ENCODE measurements around the gene GPRIN2.

The GPRIN2 gene

DNA sequence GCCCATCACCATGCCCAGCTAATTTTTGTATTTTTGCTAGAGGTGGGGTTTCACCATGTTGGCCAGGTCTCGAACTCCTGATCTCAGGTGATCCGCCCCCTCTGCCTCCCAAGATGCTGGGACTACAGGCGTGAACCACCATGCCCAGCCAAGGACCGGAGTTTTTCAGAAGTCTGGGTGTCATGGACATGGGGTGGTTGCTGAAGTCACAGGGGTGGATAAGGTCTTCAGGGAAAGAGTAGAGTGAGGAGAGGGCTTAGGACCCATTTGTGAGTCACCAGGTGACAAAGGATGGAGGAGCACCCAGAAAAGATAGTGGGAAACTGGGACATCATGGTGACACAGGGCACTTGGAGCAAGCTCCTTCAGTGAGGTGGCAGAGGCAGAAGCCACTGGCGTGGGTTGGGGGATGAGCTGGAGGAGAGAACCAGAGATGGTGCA is 2.8 kb upstream of the GPRIN2 start:
- Histone ChIP-seq H3K9me2 (replicated peaks; ENCODE audit: control insufficient read depth, low read length) (no peaks in the 10 kb centered on the region), H3K9me3 (ENCODE audit: control insufficient read depth, insufficient read depth, low read length) (no peaks in the 10 kb centered on the region), H3K4me3 (ENCODE audit: low read length) (no peak overlapping the region), H3K4me2 (ENCODE audit: low read length) (no peak overlapping the region), H3K79me2 (ENCODE audit: control insufficient read depth, low read length) (no peaks in the 10 kb centered on the region), H3F3A (ENCODE audit: control insufficient read depth, insufficient read depth) (no peaks in the 10 kb centered on the region), H3K4me1 (ENCODE audit: control insufficient read depth, low read length) (no peaks in the 10 kb centered on the region), H3K27me3 (ENCODE audit: control insufficient read depth, low read length) (peaks cover 9% of the 10 kb centered on the region), H3K36me3 (ENCODE audit: control insufficient read depth, low read length) (no peaks in the 10 kb centered on the region), H3K27ac (ENCODE audit: low read depth, low read length) (no peak overlapping the region), H4K20me1 (ENCODE audit: control insufficient read depth, insufficient read depth, low read depth, low read length) (no peaks in the 10 kb centered on the region)
- TF ChIP-seq, protein P1, sequence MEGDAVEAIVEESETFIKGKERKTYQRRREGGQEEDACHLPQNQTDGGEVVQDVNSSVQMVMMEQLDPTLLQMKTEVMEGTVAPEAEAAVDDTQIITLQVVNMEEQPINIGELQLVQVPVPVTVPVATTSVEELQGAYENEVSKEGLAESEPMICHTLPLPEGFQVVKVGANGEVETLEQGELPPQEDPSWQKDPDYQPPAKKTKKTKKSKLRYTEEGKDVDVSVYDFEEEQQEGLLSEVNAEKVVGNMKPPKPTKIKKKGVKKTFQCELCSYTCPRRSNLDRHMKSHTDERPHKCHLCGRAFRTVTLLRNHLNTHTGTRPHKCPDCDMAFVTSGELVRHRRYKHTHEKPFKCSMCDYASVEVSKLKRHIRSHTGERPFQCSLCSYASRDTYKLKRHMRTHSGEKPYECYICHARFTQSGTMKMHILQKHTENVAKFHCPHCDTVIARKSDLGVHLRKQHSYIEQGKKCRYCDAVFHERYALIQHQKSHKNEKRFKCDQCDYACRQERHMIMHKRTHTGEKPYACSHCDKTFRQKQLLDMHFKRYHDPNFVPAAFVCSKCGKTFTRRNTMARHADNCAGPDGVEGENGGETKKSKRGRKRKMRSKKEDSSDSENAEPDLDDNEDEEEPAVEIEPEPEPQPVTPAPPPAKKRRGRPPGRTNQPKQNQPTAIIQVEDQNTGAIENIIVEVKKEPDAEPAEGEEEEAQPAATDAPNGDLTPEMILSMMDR (IDR thresholded peaks at IDR 0.05; ENCODE audit: low read depth, low read length, poor library complexity, severe bottlenecking) = no peak
- no peak for TF ChIP-seq EZH2phosphoT487 (IDR thresholded peaks at IDR 0.05; ENCODE audit: borderline replicate concordance, low read length)

DNA sequence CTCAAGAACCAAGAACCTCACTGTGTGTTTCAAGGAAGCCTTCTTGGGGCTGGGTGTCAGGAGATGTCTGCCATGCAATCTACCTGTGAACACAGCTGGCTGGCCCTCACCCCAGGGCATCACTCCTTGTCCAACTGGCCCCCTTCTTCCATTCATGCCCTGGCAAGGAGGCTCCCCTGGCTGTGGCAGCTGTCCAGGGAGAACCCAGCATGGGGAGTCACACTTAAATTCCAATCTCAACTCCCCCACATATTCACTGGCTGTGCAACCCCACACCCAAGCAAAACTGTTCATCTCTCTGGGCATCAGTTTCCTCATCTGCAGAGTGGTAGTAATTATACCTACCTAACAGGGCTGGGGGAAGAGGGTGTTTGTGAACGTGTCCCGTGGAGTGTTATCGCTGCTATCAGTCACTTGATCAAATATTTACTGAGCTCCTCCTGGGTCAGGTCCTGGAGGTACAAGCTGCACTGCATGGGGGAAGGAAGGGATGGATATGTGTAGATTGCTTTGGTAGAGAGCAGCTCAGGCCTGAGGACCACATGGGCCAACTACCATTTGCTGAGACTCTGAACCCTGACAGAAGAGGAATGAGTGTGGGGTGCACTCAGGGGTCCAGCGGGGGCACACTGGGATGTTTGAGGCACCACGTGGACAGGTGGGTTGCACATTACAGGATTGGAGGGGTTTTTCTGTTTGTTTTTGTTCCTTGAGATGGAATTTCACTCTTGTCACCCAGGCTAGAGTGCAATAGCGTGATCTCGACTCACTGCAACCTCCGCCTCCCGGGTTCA is 2.1 kb upstream of the GPRIN2 start:
- Histone ChIP-seq H3K9me3 (ENCODE audit: control insufficient read depth, insufficient read depth, low read length) (no peaks in the 10 kb centered on the region), H3K4me2 (ENCODE audit: low read length) (no peak overlapping the region), H3K79me2 (ENCODE audit: control insufficient read depth, low read length) (no peaks in the 10 kb centered on the region), H3K27me3 (ENCODE audit: control insufficient read depth, low read length) (peaks cover 9% of the 10 kb centered on the region), H3F3A (ENCODE audit: control insufficient read depth, insufficient read depth) (no peaks in the 10 kb centered on the region), H3K27ac (ENCODE audit: low read depth, low read length) (no peak overlapping the region), H4K20me1 (ENCODE audit: control insufficient read depth, insufficient read depth, low read depth, low read length) (no peaks in the 10 kb centered on the region; the same call in 1 of the 2 replicates), H3K4me3 (ENCODE audit: low read length) (no peak overlapping the region), H3K9me2 (replicated peaks; ENCODE audit: control insufficient read depth, low read length) (no peaks in the 10 kb centered on the region), H3K4me1 (ENCODE audit: control insufficient read depth, low read length) (no peaks in the 10 kb centered on the region), H3K36me3 (ENCODE audit: control insufficient read depth, low read length) (no peaks in the 10 kb centered on the region)
- TF ChIP-seq, protein P1 (IDR thresholded peaks at IDR 0.05; ENCODE audit: low read depth, low read length, poor library complexity, severe bottlenecking) = no peak
- no peak for TF ChIP-seq EZH2phosphoT487 (IDR thresholded peaks at IDR 0.05; ENCODE audit: borderline replicate concordance, low read length)

DNA sequence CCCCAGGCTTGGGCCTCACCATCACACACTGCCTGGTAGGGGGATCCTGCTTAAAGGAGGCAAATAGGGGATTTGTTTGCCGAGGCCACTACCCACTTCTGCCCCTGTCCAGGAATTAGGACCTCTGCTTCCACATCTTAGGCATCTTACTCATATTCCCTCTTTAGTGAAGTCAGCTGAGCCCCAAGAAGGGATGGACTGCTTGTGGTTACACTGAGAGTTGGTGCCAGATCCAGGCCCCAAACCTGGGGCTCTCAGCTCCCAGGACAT is 1.6 kb upstream of the GPRIN2 start:
- Histone ChIP-seq H3K9me2 (replicated peaks; ENCODE audit: control insufficient read depth, low read length) (no peaks in the 10 kb centered on the region), H3K27ac (ENCODE audit: low read depth, low read length) (no peak overlapping the region), H3K4me1 (ENCODE audit: control insufficient read depth, low read length) (no peaks in the 10 kb centered on the region), H3K9me3 (ENCODE audit: control insufficient read depth, insufficient read depth, low read length) (no peaks in the 10 kb centered on the region), H3F3A (ENCODE audit: control insufficient read depth, insufficient read depth) (no peaks in the 10 kb centered on the region), H3K4me3 (ENCODE audit: low read length) (no peak overlapping the region), H3K79me2 (ENCODE audit: control insufficient read depth, low read length) (no peaks in the 10 kb centered on the region), H4K20me1 (ENCODE audit: control insufficient read depth, insufficient read depth, low read depth, low read length) (no peaks in the 10 kb centered on the region; the same call in 1 of the 2 replicates), H3K27me3 (ENCODE audit: control insufficient read depth, low read length) (peaks cover 9% of the 10 kb centered on the region), H3K36me3 (ENCODE audit: control insufficient read depth, low read length) (no peaks in the 10 kb centered on the region), H3K4me2 (ENCODE audit: low read length) (no peak overlapping the region)
- TF ChIP-seq EZH2phosphoT487 (IDR thresholded peaks at IDR 0.05; ENCODE audit: borderline replicate concordance, low read length) = no peak
- TF ChIP-seq, protein P1 (IDR thresholded peaks at IDR 0.05; ENCODE audit: low read depth, low read length, poor library complexity, severe bottlenecking) = no peak

All from DOHH2 (cell line).